ENCODE data around the gene HDAC4.

The HDAC4 gene

GRCh38 chr2:239291475-239292350, 109.1 kb downstream of the HDAC4 start:
- no peak for DNase-seq

- no peak for DNase-seq
These were observed 110.0 kb downstream of the HDAC4 start for GRCh38 chr2:239290618-239291474.

- no peak for DNase-seq
These were observed 111.3 kb downstream of the HDAC4 start for GRCh38 chr2:239289545-239289944.

- DNase-seq: no peak
These were observed 111.8 kb downstream of the HDAC4 start for GRCh38 chr2:239288951-239289511.

GRCh38 chr2:239288237-239288636, 112.6 kb downstream of the HDAC4 start:
- DNase-seq: no peak

- DNase-seq: no peak
These were observed 113.4 kb downstream of the HDAC4 start for GRCh38 chr2:239287461-239287860.

- no peak for DNase-seq
These were observed 113.9 kb downstream of the HDAC4 start for GRCh38 chr2:239286901-239287300.

GRCh38 chr2:239285932-239286230, 114.9 kb downstream of the HDAC4 start:
- DNase-seq: no peak

GRCh38 chr2:239285071-239285931, 115.5 kb downstream of the HDAC4 start:
- DNase-seq: no peak

GRCh38 chr2:239283961-239284795, 116.6 kb downstream of the HDAC4 start:
- no peak for DNase-seq

GRCh38 chr2:239283288-239283945, 117.4 kb downstream of the HDAC4 start:
- no peak for DNase-seq

- no peak for DNase-seq
These were observed 118.2 kb downstream of the HDAC4 start for GRCh38 chr2:239282448-239283287.

GRCh38 chr2:239280296-239281017, 120.4 kb downstream of the HDAC4 start:
- peak; percentile 72 for DNase-seq

GRCh38 chr2:239279508-239280295, 121.1 kb downstream of the HDAC4 start:
- no peak for DNase-seq

GRCh38 chr2:239278941-239279365, 121.9 kb downstream of the HDAC4 start:
- peak; percentile 12 for DNase-seq

GRCh38 chr2:239278361-239278760, 122.5 kb downstream of the HDAC4 start:
- no peak for DNase-seq

- DNase-seq: no peak
These were observed 123.3 kb downstream of the HDAC4 start for GRCh38 chr2:239277401-239278085.

GRCh38 chr2:239276851-239277250, 124.0 kb downstream of the HDAC4 start:
- DNase-seq: no peak
